ENCODE data around the gene APP.
A peak's percentile ranks its signal among the peaks of the same experiment; 100 is the strongest.

The APP gene

GRCh38 chr21:25842925-25843324 is 327.6 kb downstream of the APP start:
- POLR2A ChIA-PET, result no interaction called here
- H3K4me3 ChIP-seq (ENCODE audit: low read depth, low read length), result no peak overlapping the region

GRCh38 chr21:25838809-25839208 is 331.8 kb downstream of the APP start:
- TF ChIP-seq CTCF (IDR thresholded peaks at IDR 0.05; ENCODE audit: insufficient read depth, low read length, missing control alignments), result no peak
- ChIA-PET CTCF (no interaction called here), POLR2A (no interaction called here)
- DNase-seq (ENCODE audit: low read depth, low spot score), result no peak
- H3K4me3 ChIP-seq (ENCODE audit: low read depth, low read length), result no peak overlapping the region

More at GRCh38 chr21:25842925-25843324, 327.6 kb downstream of the APP start:
- DNase-seq (ENCODE audit: low read depth, low spot score), result no peak
- no peak for TF ChIP-seq CTCF (IDR thresholded peaks at IDR 0.05; ENCODE audit: insufficient read depth, low read length, missing control alignments)
- CTCF ChIA-PET, result interaction anchor here (1.6 kb wide), 1 partner anchor 9 kb away, joined by 3 read pairs; no protein-coding TSS in a partner anchor

GRCh38 chr21:25837533-25838265 is 332.9 kb downstream of the APP start:
- peak; percentile 61 for DNase-seq (ENCODE audit: low read depth, low spot score)
- POLR2A ChIA-PET, result no interaction called here
- no peak for TF ChIP-seq CTCF (IDR thresholded peaks at IDR 0.05; ENCODE audit: insufficient read depth, low read length, missing control alignments)
- no peak overlapping the region for H3K4me3 ChIP-seq (ENCODE audit: low read depth, low read length)
- CTCF ChIA-PET, result no interaction called here

- DNase-seq (ENCODE audit: low read depth, low spot score), result no peak
- POLR2A ChIA-PET, result no interaction called here
- no peak for TF ChIP-seq CTCF (IDR thresholded peaks at IDR 0.05; ENCODE audit: insufficient read depth, low read length, missing control alignments)
- no peak overlapping the region for H3K4me3 ChIP-seq (ENCODE audit: low read depth, low read length)
- CTCF ChIA-PET, result no interaction called here
Measured at GRCh38 chr21:25836396-25836795, 334.2 kb downstream of the APP start.

GRCh38 chr21:25834381-25834780 is 336.2 kb downstream of the APP start:
- ChIA-PET POLR2A (no interaction called here), CTCF (no interaction called here)
- no peak overlapping the region for H3K4me3 ChIP-seq (ENCODE audit: low read depth, low read length)
- no peak for DNase-seq (ENCODE audit: low read depth, low spot score)
- no peak for TF ChIP-seq CTCF (IDR thresholded peaks at IDR 0.05; ENCODE audit: insufficient read depth, low read length, missing control alignments)

GRCh38 chr21:25831300-25831960 is 339.1 kb downstream of the APP start:
- DNase-seq (ENCODE audit: low read depth, low spot score), result no peak
- no peak for TF ChIP-seq CTCF (IDR thresholded peaks at IDR 0.05; ENCODE audit: insufficient read depth, low read length, missing control alignments)

More at GRCh38 chr21:25831300-25831960, 339.1 kb downstream of the APP start:
- POLR2A ChIA-PET, result no interaction called here
- H3K4me3 ChIP-seq (ENCODE audit: low read depth, low read length), result no peak overlapping the region
- CTCF ChIA-PET, result no interaction called here
